GM12872 (cell line): Measurements from ENCODE around the gene MBD2.

ENCODE experiments used
- TF ChIP-seq, protein P1 (sequence below): IDR thresholded peaks from 3 replicates; pipeline ENCODE4 v1.5.1; 2011; ENCODE audit warnings: low read depth, mild to moderate bottlenecking, low read length, moderate library complexity; ENCODE audit not compliant: insufficient read depth

MBD2 gene

DNA sequence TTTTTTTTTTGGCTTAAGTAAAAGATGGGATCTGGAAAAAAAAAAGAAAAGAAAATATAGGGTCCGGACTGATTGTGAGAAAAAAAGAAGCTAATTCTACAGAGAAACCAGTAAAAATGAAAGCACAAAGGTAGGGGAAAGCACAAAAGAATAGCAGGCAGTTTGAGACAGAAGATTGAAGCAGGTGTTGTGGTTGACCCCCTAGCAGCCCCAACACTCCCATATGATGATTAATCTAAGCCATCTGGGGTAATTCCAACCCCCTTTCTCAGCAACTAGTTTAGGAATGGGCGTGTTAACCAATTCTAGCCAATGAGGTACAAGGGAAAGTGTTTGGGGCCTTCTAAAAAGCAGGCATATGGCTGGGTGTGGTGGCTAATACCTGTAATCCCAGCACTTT is 77.0 kb downstream of the MBD2 start:
- TF ChIP-seq, protein P1, sequence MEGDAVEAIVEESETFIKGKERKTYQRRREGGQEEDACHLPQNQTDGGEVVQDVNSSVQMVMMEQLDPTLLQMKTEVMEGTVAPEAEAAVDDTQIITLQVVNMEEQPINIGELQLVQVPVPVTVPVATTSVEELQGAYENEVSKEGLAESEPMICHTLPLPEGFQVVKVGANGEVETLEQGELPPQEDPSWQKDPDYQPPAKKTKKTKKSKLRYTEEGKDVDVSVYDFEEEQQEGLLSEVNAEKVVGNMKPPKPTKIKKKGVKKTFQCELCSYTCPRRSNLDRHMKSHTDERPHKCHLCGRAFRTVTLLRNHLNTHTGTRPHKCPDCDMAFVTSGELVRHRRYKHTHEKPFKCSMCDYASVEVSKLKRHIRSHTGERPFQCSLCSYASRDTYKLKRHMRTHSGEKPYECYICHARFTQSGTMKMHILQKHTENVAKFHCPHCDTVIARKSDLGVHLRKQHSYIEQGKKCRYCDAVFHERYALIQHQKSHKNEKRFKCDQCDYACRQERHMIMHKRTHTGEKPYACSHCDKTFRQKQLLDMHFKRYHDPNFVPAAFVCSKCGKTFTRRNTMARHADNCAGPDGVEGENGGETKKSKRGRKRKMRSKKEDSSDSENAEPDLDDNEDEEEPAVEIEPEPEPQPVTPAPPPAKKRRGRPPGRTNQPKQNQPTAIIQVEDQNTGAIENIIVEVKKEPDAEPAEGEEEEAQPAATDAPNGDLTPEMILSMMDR, result no peak

DNA sequence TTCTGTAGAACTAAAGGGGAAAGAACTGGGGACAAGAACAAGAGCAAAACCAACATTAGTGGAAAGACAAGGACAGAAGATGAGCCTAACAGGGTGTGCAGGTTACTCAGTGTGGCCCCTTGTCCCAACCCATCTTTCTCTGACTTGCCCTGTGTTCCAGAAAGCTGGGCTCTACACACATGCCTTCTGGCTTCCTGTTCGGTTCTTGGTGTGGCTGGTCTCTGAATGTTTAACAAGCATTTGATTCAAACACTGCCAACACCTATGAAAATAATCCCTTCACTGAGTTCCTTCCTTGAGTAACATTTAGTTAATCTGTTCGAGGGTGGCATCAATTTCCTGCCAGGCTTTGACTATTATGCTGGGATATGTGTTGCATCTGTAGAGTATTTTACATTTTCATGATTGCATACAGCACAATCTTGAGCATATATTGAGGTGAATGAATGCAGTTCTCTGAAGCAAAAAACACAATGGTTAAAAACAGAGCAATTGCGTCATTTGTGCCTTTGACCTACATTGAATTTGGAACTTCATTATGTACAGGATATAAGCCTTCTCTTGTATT is 83.3 kb downstream of the MBD2 start:
- TF ChIP-seq, protein P1, result no peak

DNA sequence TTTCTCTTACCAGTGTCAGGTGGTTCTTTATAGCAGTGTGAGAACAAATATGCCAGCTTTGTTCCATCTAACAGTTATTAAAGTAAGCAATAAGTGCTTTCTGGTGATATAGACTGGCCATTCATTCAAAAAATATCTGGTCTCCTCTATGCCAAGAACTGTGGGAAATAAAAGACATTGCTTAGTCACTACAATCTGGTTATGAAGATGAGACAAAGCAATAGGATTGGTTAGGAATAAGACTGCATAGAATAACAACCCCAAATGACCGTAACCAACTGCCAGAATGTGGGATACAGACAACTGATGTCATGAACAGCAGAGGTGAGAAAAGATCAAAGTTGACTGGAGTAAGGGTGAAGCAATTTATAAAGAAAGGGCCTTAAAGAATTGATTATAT is 83.8 kb downstream of the MBD2 start:
- TF ChIP-seq, protein P1, result no peak

DNA sequence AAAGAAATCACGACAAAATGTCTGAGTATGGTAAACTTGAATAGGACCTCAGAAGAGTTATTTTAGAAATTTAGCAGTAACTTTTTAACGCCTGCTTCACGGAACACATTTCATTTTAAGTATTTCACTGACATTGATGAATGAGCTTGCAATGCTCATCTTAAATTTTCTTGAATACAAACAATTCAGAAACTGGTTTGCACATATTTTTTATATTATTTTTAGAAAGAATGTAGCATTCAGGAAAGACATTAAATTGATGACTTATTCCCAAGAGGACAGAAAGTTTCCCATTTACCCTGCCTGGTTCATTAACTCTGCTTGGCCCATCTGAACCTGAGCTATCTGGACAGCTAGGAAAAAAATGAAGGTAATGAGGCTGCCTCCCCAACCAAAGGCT is 89.3 kb downstream of the MBD2 start:
- TF ChIP-seq, protein P1, result no peak

DNA sequence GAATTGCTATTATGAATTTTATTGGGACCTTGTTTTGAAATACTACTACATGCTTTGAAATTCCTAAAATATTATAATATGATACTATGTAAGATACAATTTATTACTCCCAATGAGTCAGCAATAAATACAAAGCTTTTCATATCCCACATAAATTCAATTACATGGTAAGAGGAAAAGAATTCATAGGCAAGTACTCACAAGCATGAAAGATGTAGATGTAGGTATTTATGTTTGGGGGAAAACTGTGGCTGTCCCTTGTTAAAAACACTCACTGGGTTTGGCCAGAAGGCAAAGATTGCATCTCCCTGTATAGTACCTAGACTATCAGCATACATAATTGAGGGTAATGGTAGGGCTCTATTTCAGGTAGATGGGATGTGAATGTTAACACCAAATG is 90.4 kb downstream of the MBD2 start:
- TF ChIP-seq, protein P1, result no peak

DNA sequence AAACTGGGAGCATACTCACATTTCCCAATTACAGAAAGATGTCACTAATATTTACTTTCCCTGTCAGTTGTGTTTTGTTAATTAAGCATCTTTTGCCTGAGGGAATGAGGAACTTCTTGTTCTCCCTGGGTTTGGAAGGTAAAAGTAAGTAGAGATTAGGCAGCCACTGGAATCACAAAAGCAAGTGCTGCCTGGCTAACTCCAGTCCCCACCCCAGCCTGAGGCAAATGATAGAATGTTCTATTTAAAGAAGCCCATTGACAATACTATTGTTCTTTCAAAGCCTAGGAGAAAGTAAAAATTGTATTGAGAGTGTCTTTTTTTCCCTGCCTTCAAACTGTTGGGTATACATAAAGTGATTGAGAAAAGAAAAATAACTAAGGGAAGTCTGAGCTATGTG is 93.8 kb downstream of the MBD2 start:
- TF ChIP-seq, protein P1, result no peak

DNA sequence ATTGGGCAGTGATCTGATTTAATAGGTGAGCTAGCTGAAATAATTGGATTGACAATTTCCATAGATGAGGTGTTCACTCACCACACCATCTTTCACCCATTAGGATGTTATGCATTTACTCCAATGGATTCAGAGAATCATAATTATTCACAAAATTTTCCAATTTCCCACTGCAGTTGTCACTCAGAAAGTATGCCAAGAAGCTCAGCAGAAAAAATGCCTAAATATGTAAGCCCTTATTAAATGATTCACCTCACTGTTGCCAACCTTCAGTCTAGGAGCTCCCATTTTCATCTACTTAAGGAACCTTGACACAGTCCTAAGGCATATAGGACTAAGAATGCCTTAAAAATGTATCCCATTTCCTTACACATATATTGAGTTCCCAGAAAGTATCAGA is 94.3 kb downstream of the MBD2 start:
- TF ChIP-seq, protein P1, result no peak
